ENCODE results near the gene SLC39A1. TPM values are rescaled to one million over a fixed set of nuclear protein-coding genes. Genes with fewer than 3 reads are reported as not detected.

SLC39A1 gene
- total RNA-seq, 1 experiment from 2014 or later: 204 TPM

DNA sequence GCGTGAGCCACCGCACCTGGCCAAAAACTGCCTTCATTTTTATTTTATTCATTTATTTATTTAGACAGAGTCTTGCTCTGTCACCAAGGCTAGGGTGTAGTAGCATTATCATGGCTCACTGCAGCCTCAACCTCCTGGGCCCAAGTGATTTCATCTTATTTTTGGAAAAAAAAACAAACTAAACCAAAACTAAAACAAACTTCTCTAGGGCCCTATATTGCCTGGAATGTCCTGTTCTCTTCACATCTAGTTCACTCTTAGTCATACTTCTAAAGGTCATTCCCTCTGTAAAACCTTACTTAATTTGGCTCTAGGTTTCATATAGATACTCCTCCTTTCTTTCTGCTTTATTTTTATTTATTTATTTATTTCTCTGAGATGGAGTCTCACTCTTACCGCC, 42.8 kb upstream of the SLC39A1 start (continued):
- no peak for TF ChIP-seq ZBTB43 (CRISPR knock-in tag; IDR thresholded peaks at IDR 0.05)

DNA sequence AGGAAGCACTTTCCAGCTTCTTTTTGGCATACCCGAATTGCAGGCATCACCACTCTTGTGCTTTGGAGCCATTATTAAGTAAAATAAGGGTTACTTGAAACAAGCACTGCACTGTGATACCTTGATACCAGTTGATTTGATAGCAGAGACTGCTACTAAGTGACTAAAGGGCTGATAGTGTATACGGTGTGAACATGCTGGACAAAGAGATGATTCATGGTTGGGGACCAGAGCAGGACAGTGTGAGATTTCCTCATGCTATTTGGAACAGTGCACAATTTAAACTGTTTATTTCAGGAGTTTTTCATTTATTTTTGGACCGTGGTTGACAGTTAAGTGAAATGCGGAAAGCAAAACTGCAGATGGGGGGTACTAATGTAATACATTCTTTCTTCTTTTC, 37.1 kb upstream of the SLC39A1 start:
- ATAC-seq: no peak
- Mint-ChIP-seq H3K27me3 (ENCODE audit: low read depth) (no peaks in the 10 kb centered on the region), H3K27ac (no peak overlapping the region), H3K4me1 (no peaks in the 10 kb centered on the region), H3K36me3 (peaks cover 8% of the 10 kb centered on the region), H3K9me3 (peaks cover 4% of the 10 kb centered on the region), H3K4me3 (no peak overlapping the region)
- POLR2A ChIA-PET: interaction anchor here (1.3 kb wide), 1 partner anchor 10 kb away, joined by 4 read pairs; the partner anchor contains the start of gene RPS27
- DNase-seq (ENCODE audit: low spot score): no peak
- CTCF ChIA-PET: no interaction called here
- TF ChIP-seq IRF1 (CRISPR knock-in tag; IDR thresholded peaks at IDR 0.05) (no peak), AR (CRISPR knock-in tag; IDR thresholded peaks at IDR 0.05) (no peak), SP1 (CRISPR knock-in tag; conservative IDR thresholded peaks at IDR 0.05) (no peak), SMAD4 (CRISPR knock-in tag; IDR thresholded peaks at IDR 0.05) (no peak), NFE2L1 (CRISPR knock-in tag; IDR thresholded peaks at IDR 0.05) (no peak), KAT7 (CRISPR knock-in tag; IDR thresholded peaks at IDR 0.05; ENCODE audit: borderline replicate concordance) (no peak), RELA (CRISPR knock-in tag; IDR thresholded peaks at IDR 0.05; ENCODE audit: borderline replicate concordance) (no peak), CREM (CRISPR knock-in tag; IDR thresholded peaks at IDR 0.05) (no peak), CDX4 (CRISPR knock-in tag; IDR thresholded peaks at IDR 0.05; ENCODE audit: borderline replicate concordance) (no peak), NR3C1 (CRISPR knock-in tag; conservative IDR thresholded peaks at IDR 0.05; ENCODE audit: low read depth) (no peak), ZNF532 (CRISPR knock-in tag; IDR thresholded peaks at IDR 0.05; ENCODE audit: borderline replicate concordance) (no peak), EMX1 (CRISPR knock-in tag; IDR thresholded peaks at IDR 0.05) (no peak), ZBTB43 (CRISPR knock-in tag; IDR thresholded peaks at IDR 0.05) (no peak)
- TF ChIP-seq, protein P1, sequence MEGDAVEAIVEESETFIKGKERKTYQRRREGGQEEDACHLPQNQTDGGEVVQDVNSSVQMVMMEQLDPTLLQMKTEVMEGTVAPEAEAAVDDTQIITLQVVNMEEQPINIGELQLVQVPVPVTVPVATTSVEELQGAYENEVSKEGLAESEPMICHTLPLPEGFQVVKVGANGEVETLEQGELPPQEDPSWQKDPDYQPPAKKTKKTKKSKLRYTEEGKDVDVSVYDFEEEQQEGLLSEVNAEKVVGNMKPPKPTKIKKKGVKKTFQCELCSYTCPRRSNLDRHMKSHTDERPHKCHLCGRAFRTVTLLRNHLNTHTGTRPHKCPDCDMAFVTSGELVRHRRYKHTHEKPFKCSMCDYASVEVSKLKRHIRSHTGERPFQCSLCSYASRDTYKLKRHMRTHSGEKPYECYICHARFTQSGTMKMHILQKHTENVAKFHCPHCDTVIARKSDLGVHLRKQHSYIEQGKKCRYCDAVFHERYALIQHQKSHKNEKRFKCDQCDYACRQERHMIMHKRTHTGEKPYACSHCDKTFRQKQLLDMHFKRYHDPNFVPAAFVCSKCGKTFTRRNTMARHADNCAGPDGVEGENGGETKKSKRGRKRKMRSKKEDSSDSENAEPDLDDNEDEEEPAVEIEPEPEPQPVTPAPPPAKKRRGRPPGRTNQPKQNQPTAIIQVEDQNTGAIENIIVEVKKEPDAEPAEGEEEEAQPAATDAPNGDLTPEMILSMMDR (IDR thresholded peaks at IDR 0.05): no peak
- TF ChIP-seq, protein P2, sequence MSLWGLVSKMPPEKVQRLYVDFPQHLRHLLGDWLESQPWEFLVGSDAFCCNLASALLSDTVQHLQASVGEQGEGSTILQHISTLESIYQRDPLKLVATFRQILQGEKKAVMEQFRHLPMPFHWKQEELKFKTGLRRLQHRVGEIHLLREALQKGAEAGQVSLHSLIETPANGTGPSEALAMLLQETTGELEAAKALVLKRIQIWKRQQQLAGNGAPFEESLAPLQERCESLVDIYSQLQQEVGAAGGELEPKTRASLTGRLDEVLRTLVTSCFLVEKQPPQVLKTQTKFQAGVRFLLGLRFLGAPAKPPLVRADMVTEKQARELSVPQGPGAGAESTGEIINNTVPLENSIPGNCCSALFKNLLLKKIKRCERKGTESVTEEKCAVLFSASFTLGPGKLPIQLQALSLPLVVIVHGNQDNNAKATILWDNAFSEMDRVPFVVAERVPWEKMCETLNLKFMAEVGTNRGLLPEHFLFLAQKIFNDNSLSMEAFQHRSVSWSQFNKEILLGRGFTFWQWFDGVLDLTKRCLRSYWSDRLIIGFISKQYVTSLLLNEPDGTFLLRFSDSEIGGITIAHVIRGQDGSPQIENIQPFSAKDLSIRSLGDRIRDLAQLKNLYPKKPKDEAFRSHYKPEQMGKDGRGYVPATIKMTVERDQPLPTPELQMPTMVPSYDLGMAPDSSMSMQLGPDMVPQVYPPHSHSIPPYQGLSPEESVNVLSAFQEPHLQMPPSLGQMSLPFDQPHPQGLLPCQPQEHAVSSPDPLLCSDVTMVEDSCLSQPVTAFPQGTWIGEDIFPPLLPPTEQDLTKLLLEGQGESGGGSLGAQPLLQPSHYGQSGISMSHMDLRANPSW (CRISPR knock-in tag; conservative IDR thresholded peaks at IDR 0.05; ENCODE audit: low read depth): no peak
- TF ChIP-seq, protein P3, sequence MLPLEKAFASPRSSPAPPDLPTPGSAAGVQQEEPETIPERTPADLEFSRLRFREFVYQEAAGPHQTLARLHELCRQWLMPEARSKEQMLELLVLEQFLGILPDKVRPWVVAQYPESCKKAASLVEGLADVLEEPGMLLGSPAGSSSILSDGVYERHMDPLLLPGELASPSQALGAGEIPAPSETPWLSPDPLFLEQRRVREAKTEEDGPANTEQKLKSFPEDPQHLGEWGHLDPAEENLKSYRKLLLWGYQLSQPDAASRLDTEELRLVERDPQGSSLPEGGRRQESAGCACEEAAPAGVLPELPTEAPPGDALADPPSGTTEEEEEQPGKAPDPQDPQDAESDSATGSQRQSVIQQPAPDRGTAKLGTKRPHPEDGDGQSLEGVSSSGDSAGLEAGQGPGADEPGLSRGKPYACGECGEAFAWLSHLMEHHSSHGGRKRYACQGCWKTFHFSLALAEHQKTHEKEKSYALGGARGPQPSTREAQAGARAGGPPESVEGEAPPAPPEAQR (CRISPR knock-in tag; IDR thresholded peaks at IDR 0.05): no peak
